MCF 10A (cell line): ENCODE measurements around the gene ADCK1. TPM values are rescaled to one million over a fixed set of nuclear protein-coding genes. Genes with fewer than 3 reads are reported as not detected.

Experiments
- BruUV-seq: library from RNA; stranded (reverse); fragments of 400-500 nt; replicated peaks from 2 replicates; lab custom pipeline; 2021; lab: Mats Ljungman, UMichigan
- CTCF ChIA-PET: fragments of 300-600 bp; sonication (Branson Sonifier 250); formaldehyde crosslinking; extraction: SDS; loops from one replicate; lab custom pipeline; 2021; ENCODE audit warnings: antibody characterized with exemption, inconsistent platforms; lab: Yijun Ruan, JAX
- POLR2A ChIA-PET: fragments of 300-600, 350-650 bp; sonication (Branson Sonifier 250); formaldehyde crosslinking; extraction: SDS; loops from one replicate; lab custom pipeline; 2020; ENCODE audit warnings: antibody characterized with exemption, inconsistent platforms; lab: Yijun Ruan, JAX
- DNase-seq: peaks from one replicate; pipeline ENCODE4 v3.0.0-alpha.2; 2018; ENCODE audit not compliant: unreplicated experiment
- H3K27ac Mint-ChIP-seq: one replicate; pipeline ENCODE4 v1.8.0; 2022; ENCODE audit warnings: mild to moderate bottlenecking, low read depth, mixed read lengths; ENCODE audit not compliant: unreplicated experiment
- H3K27me3 Mint-ChIP-seq: one replicate; pipeline ENCODE4 v1.8.0; 2022; ENCODE audit warnings: mixed read lengths; ENCODE audit not compliant: insufficient read depth, unreplicated experiment
- H3K36me3 Mint-ChIP-seq: one replicate; pipeline ENCODE4 v1.8.0; 2022; ENCODE audit warnings: mild to moderate bottlenecking, moderate library complexity, mixed read lengths; ENCODE audit not compliant: insufficient read depth, unreplicated experiment
- H3K4me1 Mint-ChIP-seq: one replicate; pipeline ENCODE4 v1.8.0; 2022; ENCODE audit warnings: mixed read lengths; ENCODE audit not compliant: insufficient read depth, unreplicated experiment
- H3K4me3 Mint-ChIP-seq: one replicate; pipeline ENCODE4 v1.8.0; 2022; ENCODE audit warnings: mild to moderate bottlenecking, moderate library complexity, mixed read lengths; ENCODE audit not compliant: unreplicated experiment
- H3K9me3 Mint-ChIP-seq: one replicate; pipeline ENCODE4 v1.8.0; 2022; ENCODE audit warnings: mixed read lengths; ENCODE audit not compliant: unreplicated experiment
- CTCF ChIP-seq: fragments of 200-600 bp; IDR thresholded peaks from one replicate; pipeline ENCODE4 v1.8.0; 2022; ENCODE audit warnings: antibody characterized with exemption, mild to moderate bottlenecking; ENCODE audit not compliant: unreplicated experiment
- intact Hi-C: fragments of 100-400 bp; cut with micrococcal nuclease; formaldehyde crosslinking; loops from 2 replicates; pipeline ENCODE4 v1.14.1; 2022
- total RNA-seq: library from RNA; stranded (reverse); gene quantifications from 2 replicates; pipeline ENCODE4 v1.2.3, GENCODE V29; 2022

ADCK1 gene
- total RNA-seq, 1 experiment from 2014 or later, result 7.0 TPM

GRCh38 chr14:77869340-77869739, 69.4 kb downstream of the ADCK1 start:
- BruUV-seq, result no TSS peak
- no peak overlapping the region for H3K27ac Mint-ChIP-seq
- DNase-seq, result no peak
- H3K9me3 Mint-ChIP-seq, result no peaks in the 10 kb centered on the region
- TF ChIP-seq CTCF, result no peak
- no peaks in the 10 kb centered on the region for H3K27me3 Mint-ChIP-seq
- ChIA-PET POLR2A (no interaction called here), CTCF (interaction anchor here (0.5 to 1.2 kb wide), 3 partner anchors 160 to 1335 kb away, joined by 3 to 6 read pairs (median 3); no protein-coding TSS in a partner anchor)
- no peak overlapping the region for H3K4me3 Mint-ChIP-seq
- no peaks in the 10 kb centered on the region for H3K36me3 Mint-ChIP-seq
- no peaks in the 10 kb centered on the region for H3K4me1 Mint-ChIP-seq
- intact Hi-C loops, result no loop called here

- H3K4me3 Mint-ChIP-seq, result no peak overlapping the region
- H3K36me3 Mint-ChIP-seq, result no peaks in the 10 kb centered on the region
- no peaks in the 10 kb centered on the region for H3K27me3 Mint-ChIP-seq
- no peak overlapping the region for H3K27ac Mint-ChIP-seq
- TF ChIP-seq CTCF, result no peak
- CTCF ChIA-PET, result interaction anchor here (0.6 to 1.7 kb wide), 5 partner anchors 9 to 696 kb away, joined by 3 to 7 read pairs (median 3); no protein-coding TSS in a partner anchor
- no peaks in the 10 kb centered on the region for H3K9me3 Mint-ChIP-seq
- intact Hi-C loops, result no loop called here
- no TSS peak for BruUV-seq
- no peaks in the 10 kb centered on the region for H3K4me1 Mint-ChIP-seq
- DNase-seq, result no peak
- POLR2A ChIA-PET, result no interaction called here
Measured at GRCh38 chr14:77870646-77871045, 70.7 kb downstream of the ADCK1 start.

- CTCF ChIA-PET, result interaction anchor here (0.6 to 2.2 kb wide), 4 partner anchors 9 to 1558 kb away, joined by 3 to 14 read pairs (median 4); no protein-coding TSS in a partner anchor
- BruUV-seq, result no TSS peak
- no peaks in the 10 kb centered on the region for H3K36me3 Mint-ChIP-seq
- no peak for DNase-seq
- POLR2A ChIA-PET, result interaction anchor here (0.7 kb wide), 1 partner anchor 953 kb away, joined by 3 read pairs; no protein-coding TSS in a partner anchor
- H3K27ac Mint-ChIP-seq, result no peak overlapping the region
- no peaks in the 10 kb centered on the region for H3K9me3 Mint-ChIP-seq
- no peak for TF ChIP-seq CTCF
- H3K4me3 Mint-ChIP-seq, result no peak overlapping the region
- H3K4me1 Mint-ChIP-seq, result no peaks in the 10 kb centered on the region
- H3K27me3 Mint-ChIP-seq, result no peaks in the 10 kb centered on the region
- intact Hi-C loops, result no loop called here
Measured at GRCh38 chr14:77872152-77872551, 72.2 kb downstream of the ADCK1 start.

- BruUV-seq, result no TSS peak
- CTCF ChIA-PET, result interaction anchor here (1.2 to 2.2 kb wide), 3 partner anchors 8 to 694 kb away, joined by 3 to 14 read pairs (median 5); no protein-coding TSS in a partner anchor
- Mint-ChIP-seq H3K9me3 (no peaks in the 10 kb centered on the region), H3K27ac (no peak overlapping the region), H3K4me1 (no peaks in the 10 kb centered on the region), H3K27me3 (no peaks in the 10 kb centered on the region), H3K36me3 (no peaks in the 10 kb centered on the region), H3K4me3 (no peak overlapping the region)
- intact Hi-C loops, result no loop called here
- POLR2A ChIA-PET, result interaction anchor here (0.6 to 0.7 kb wide), 2 partner anchors 610 to 952 kb away, joined by 3 read pairs; no protein-coding TSS in a partner anchor
- no peak for DNase-seq
- TF ChIP-seq CTCF, result no peak
Measured at GRCh38 chr14:77872983-77873382, 73.1 kb downstream of the ADCK1 start.
